ENCODE data around the gene USP19.

DNA sequence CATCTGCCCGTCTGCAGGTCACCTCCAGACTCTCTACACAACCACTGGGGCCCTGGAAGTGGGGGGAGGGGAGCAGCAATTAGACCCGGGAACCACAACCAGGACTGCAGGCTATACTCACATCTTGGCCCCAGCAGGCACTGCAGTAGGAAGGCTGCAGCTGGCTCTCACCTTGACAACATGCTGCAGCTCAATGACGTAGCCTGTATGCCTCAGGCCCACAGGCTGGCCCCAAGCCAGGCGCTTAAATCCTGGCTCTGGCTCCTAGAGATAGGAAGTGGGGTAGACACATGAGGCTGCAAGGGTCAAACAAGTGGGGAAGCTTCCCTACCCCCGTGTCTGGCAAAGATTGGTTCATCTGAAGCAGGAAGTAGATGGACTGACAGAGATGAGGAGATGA, 22.2 kb downstream of the USP19 start:
- TF ChIP-seq YY1 (IDR thresholded peaks at IDR 0.05; ENCODE audit: insufficient read depth, insufficient read length) = no peak
- TF ChIP-seq ZNF274 (IDR thresholded peaks at IDR 0.05; ENCODE audit: low read depth, low read length) = no peak
- no peak for TF ChIP-seq SUZ12 (IDR thresholded peaks at IDR 0.05; ENCODE audit: extremely low read depth, insufficient read depth, insufficient read length)
